BE2C (cell line): ENCODE measurements around the gene TCF7L1.

Source experiments
- DNase-seq: peaks from one replicate; pipeline ENCODE4 v3.0.0-alpha.2; 2020
- H3K27me3 ChIP-seq: fragments of 250-450 bp; sonication (Bioruptor Pico); 2 replicates; pipeline ENCODE4 v1.5.1; 2020; ENCODE audit warnings: mild to moderate bottlenecking
- H3K36me3 ChIP-seq: fragments of 250-450 bp; sonication (Bioruptor Pico); 2 replicates; pipeline ENCODE4 v1.5.1; 2020; ENCODE audit warnings: mild to moderate bottlenecking
- H3K4me1 ChIP-seq: fragments of 250-450 bp; sonication (Bioruptor Pico); 2 replicates; pipeline ENCODE4 v1.5.1; 2020
- H3K4me3 ChIP-seq: 2 replicates; pipeline ENCODE4 v1.5.1; 2011; ENCODE audit warnings: low read depth, low read length
- H3K9me3 ChIP-seq: fragments of 250-450 bp; sonication (Bioruptor Pico); 2 replicates; pipeline ENCODE4 v1.5.1; 2020
- CTCF ChIP-seq: IDR thresholded peaks from 2 replicates; pipeline ENCODE4 v1.5.1; 2012; ENCODE audit warnings: mild to moderate bottlenecking, low read depth, low read length

TCF7L1 gene

DNA sequence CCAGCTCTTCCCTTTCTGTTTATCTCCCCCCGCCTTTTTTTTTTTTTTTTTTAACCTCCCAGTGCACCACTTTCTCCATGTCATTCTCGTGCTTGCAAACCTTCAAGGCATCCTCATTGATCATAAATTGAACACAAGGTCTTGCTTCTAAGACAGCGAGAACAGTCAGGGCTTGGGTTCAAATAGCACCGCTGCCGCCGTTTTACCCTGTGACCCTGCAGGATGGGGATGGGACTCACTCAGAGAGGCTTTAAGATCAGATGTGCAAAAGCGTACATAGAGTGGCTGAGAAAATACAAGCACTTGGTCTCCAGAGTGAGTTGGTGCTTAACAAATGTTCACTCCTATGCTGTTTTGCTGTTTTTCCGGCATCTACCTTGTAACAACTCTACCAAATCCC, 93.6 kb downstream of the TCF7L1 start:
- no peaks in the 10 kb centered on the region for H3K36me3 ChIP-seq
- no peak overlapping the region for H3K4me3 ChIP-seq
- H3K4me1 ChIP-seq, result no peaks in the 10 kb centered on the region
- H3K27me3 ChIP-seq, result no peaks in the 10 kb centered on the region
- DNase-seq, result no peak
- no peak for TF ChIP-seq CTCF
- H3K9me3 ChIP-seq, result no peaks in the 10 kb centered on the region

GRCh38 chr2:85230679-85231467, 97.7 kb downstream of the TCF7L1 start:
- no peak for DNase-seq
- no peak; the same call in 1 of the 2 replicates for TF ChIP-seq CTCF
- Histone ChIP-seq H3K4me1 (no peaks in the 10 kb centered on the region), H3K4me3 (no peak overlapping the region), H3K27me3 (no peaks in the 10 kb centered on the region), H3K36me3 (no peaks in the 10 kb centered on the region), H3K9me3 (no peaks in the 10 kb centered on the region)

DNA sequence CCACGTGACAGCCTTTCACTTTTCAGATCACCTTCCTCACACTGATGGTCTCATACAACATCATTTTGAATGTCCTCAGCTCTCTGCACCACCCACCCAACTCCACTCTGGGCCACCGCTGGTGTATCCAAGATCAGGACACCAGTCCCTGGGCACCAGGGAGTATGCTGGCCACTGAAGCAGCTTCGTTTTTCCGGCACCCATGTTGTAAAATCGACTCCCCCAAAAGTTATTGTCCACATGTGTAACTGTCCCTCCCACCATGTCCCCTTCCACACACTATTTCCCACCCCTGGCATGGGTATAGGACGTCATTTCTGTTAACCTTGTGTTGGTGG, 98.2 kb downstream of the TCF7L1 start:
- Histone ChIP-seq H3K4me3 (no peak overlapping the region), H3K4me1 (no peaks in the 10 kb centered on the region), H3K9me3 (no peaks in the 10 kb centered on the region), H3K36me3 (no peaks in the 10 kb centered on the region), H3K27me3 (no peaks in the 10 kb centered on the region)
- no peak for TF ChIP-seq CTCF
- DNase-seq, result no peak

- H3K36me3 ChIP-seq, result no peaks in the 10 kb centered on the region
- no peak for DNase-seq
- no peaks in the 10 kb centered on the region for H3K9me3 ChIP-seq
- no peak for TF ChIP-seq CTCF
- no peaks in the 10 kb centered on the region for H3K27me3 ChIP-seq
- H3K4me3 ChIP-seq, result no peak overlapping the region
- H3K4me1 ChIP-seq, result no peaks in the 10 kb centered on the region
These were observed 98.8 kb downstream of the TCF7L1 start for GRCh38 chr2:85231952-85232351.

GRCh38 chr2:85234868-85235267, 101.7 kb downstream of the TCF7L1 start:
- no peaks in the 10 kb centered on the region for H3K36me3 ChIP-seq
- no peaks in the 10 kb centered on the region for H3K4me1 ChIP-seq
- DNase-seq, result no peak
- no peaks in the 10 kb centered on the region for H3K9me3 ChIP-seq
- no peak for TF ChIP-seq CTCF
- H3K27me3 ChIP-seq, result no peaks in the 10 kb centered on the region
- no peak overlapping the region for H3K4me3 ChIP-seq

DNA sequence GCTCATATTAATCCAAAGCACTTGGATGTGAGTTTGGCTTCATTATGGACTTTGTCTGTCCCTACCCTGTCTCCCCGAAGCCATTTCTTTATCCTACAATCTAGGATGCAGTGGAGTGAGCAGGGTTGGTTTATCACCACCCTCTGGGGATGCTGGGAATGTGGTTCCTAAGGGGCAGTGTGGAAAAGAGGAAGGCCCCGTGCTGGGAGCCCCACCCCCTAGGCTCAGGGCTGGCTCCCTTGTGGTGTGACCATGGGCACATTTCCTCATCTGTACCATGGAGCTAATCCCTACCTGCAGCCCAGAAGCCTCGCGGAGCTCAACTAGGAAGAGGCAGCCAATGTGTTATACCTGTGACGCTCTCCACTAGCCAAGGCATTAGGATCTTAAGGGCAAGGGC, 102.1 kb downstream of the TCF7L1 start:
- Histone ChIP-seq H3K9me3 (no peaks in the 10 kb centered on the region), H3K36me3 (no peaks in the 10 kb centered on the region), H3K4me1 (no peaks in the 10 kb centered on the region), H3K27me3 (no peaks in the 10 kb centered on the region), H3K4me3 (no peak overlapping the region)
- TF ChIP-seq CTCF, result no peak
- no peak for DNase-seq
